Ovary (tissue), 3 donors: ENCODE measurements around the gene RPE65.
"Not testable (repeated sequence)": the region's sequence is repeated elsewhere in the genome, so short reads cannot be mapped to it uniquely, and the experiment has no call there.

ENCODE experiments used
- CTCF ChIP-seq, 3 donors: fragments of 450-650 bp in 2 of 3; fragments of 200-600 bp in 1 of 3; IDR thresholded peaks; one replicate each; pipeline versions ENCODE4 v1.5.1 to v1.8.0; 2016 to 2022; ENCODE audit warnings: antibody characterized with exemption in 3 of 3, mild to moderate bottlenecking in 1 of 3
- POLR2A ChIP-seq: fragments of 450-650 bp; IDR thresholded peaks from one replicate; pipeline ENCODE4 v1.6.1; 2017; ENCODE audit warnings: antibody characterized with exemption, mild to moderate bottlenecking, moderate library complexity
- donor health status: DM: no; HTN: no; CAD: no.

GRCh38 chr1:68385798-68386524 is 63.8 kb downstream of the RPE65 start:
- TF ChIP-seq CTCF (IDR thresholded peaks at IDR 0.05); POLR2A: not testable (repeated sequence)
